GM19023 (cell line): ENCODE data around the gene PTH2.

Experiments used
- ATAC-seq: cut with Tn5 transposase; IDR thresholded peaks from one replicate; pipeline ENCODE4 v1.9.1; 2021; ENCODE audit warnings: mild to moderate bottlenecking, moderate library complexity; ENCODE audit not compliant: unreplicated experiment

The PTH2 gene

DNA sequence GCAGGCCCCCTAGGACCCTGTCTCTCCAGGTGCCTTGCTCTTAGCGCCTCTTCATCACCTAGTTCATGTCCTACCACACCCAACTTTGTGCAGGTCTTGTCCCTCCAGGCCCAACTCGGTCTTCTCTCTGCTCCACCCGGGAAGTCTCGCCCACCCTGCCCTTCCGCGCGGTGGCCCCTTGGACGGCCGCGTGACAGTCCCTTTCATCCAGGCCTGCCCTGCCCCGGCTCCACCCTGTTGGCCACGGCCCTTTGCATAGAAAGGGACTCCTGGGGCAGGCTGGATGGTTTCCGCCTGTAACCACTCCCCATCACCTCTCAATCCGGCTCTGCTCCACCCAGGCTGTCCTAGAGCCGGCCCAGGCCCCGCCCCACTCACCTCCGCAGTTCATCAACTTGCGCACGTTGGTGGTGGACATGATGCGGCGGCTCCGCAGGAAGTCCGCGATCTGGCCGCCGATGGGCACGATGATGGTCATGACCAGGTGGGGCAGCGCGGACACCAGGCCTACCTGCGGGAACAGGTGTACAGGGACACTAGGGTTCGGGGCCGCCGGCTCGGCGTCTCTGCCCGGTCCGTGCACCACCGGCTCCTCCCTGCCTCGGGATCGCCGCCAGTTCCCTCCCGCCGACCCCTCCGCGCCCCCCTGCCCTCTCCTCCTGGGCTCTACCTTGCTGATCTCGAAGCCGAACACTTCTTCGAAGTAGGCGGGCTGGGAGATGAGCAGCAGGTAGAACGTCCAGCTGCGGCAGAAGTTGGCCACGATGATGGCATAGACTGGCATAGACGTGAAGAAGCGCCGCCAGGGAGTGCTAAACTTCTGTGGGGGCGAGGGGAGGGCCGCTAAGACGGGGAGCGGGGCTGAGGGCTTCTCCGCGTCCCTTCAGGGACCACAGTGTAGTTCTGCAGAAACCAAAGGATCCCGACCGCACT lies 9.2 kb upstream of the PTH2 start:
- no peak for ATAC-seq

GRCh38 chr19:49431330-49431749 lies 8.1 kb upstream of the PTH2 start:
- no peak for ATAC-seq

GRCh38 chr19:49430678-49431329 lies 7.6 kb upstream of the PTH2 start:
- ATAC-seq: no peak

- ATAC-seq: no peak
These were observed 7.0 kb upstream of the PTH2 start for GRCh38 chr19:49430172-49430677.

DNA sequence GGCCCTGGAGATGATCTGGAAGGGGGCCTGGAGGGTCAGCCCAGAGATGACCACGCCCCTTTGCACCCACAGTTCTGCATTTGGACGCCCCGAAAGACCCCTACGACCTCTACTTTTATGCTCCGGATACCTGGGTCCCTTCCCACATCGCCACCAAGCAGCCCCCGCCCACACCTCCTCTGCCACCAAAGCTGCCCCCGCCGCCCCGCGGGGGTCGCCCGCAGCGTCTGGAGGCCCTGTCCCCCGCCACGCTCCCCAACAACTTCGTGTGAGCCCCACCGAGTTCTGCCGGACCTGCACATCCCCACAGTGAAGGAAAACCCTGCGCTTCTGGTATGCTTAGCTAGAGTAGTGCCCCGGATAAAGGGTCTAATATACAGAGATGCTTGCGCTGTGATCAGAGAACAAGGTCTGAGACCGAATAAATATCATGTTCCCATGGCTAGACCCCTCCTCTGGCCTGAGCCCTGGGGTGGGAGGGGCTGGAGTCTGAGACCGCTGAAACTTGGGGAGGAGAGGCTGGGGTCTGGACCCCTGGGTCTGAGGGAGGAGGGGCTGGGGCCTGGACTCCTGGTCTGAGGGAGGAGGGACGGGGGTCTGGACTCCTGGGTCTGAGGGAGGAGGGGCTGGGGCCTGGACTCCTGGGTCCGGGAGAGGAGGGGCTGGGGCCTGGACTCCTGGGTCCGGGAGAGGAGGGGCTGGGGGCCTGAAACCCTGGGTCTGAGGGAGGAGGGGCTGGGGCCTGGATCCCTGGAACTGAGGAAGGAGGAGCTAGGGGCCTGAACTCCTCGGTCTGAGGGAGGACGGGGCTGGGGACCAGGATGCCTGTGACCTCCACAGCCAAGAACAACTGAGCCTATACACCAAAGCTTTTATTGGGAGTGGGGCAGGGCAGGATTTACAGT lies 5.6 kb upstream of the PTH2 start:
- no peak for ATAC-seq

DNA sequence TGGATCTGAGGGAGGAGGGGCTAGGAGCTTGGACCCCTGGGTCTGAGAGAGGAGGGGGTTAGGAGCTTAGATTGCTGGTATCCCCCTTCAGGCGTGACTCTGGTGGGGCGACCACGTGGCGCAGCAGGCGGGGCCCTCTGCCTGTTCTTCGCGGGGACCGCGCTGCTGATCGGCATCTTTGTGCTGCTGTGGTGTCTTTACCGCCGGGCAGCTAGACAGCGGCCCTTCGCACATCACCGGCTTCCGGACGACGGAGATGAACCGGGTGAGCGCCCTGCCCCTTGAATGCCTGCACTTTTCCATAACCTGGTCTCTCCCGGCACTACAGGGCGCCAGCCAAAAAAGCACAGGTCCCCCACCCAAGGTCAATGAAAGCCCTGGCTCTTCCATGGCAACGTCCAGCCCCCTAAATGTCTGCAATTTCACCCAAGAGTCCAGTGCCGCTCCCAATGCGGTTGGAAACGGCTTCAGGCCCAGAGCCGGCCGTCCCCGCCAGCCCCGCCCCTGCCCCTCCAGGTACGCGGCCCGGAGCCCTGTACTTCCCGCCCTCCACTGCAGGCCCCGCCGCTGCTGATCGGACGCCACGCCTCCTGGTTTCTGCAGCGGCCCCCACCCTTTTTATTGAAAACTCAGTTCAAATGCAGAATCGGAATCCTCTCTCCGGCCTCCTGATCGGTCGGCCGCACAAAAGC lies 4.8 kb upstream of the PTH2 start:
- no peak for ATAC-seq

DNA sequence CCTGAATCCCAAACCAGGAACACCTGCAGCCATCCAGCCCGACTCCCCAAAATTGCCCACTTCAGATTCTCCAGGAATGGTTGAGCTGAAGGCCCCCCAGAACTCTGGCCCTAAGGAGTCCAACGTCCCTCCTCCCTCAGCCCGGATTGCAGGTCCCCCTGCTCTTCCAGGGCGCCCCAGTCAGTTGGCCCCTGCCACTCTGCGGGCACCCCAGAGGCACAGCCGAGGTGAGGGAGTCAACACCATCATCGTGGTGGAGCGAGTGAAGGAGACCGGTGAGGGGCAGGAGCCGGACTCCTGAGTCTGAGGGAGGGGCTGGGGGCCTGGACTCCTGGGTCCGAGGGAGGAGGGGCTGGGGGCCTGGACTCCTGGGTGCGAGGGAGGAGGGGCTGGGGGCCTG lies 4.1 kb upstream of the PTH2 start:
- no peak for ATAC-seq

DNA sequence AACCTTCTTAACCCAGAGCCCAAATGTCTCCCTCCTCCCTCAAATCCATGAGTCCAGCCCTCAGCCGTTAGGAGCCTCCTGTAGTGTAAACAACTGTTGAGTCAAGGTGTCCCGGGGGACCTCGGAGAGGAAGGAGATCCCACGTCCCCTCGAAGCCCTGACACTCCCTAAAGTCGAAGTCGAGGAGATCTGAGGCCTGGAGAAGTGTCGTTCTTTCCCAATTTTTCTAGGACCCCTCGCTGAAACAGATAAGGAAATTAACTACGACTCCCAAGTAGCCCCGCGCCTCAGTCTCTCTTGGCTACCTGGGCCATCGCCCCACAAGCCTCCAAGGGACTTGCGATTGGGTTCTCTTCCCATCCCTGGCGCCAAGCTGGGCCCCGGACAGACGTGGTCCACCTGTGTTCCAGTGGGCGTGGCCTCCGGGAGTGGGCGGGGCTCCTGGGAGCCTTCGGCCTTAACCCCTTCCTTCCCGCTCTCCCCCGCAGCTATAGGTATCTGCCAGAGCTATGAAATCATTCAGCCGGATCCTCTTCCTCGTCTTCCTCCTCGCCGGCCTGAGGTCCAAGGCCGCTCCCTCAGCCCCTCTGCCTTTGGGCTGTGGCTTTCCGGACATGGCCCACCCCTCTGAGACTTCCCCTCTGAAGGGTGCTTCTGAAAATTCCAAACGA lies 2.8 kb upstream of the PTH2 start:
- ATAC-seq: no peak

DNA sequence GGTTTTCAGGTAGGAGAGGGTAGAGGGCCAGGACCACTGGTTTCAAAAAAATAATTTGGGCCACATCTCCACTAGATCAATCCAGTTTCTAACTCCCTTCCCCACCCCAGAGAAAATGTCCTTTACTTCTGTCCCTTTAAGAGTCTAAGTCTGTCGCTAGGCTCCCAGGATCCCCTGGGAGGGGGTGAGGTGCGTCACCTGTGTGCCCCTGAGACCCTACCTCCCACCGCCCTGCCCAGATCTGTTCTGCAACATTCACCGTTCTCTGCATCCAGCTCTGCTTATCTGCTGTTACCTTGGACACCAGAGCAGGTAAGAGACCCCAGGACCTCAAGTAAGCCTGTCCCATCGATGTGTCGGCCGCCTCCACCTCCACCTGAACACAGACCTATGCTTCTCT lies 1.9 kb upstream of the PTH2 start, which contains the start of gene GFY:
GFY (plus strand) TSS at position 211 of the 400 bp plus-strand sequence. CDS start 1,043 bp downstream, outside the sequence.
- ATAC-seq: no peak

- no peak for ATAC-seq
These were observed 703 bp upstream of the PTH2 start for GRCh38 chr19:49423985-49424303.

DNA sequence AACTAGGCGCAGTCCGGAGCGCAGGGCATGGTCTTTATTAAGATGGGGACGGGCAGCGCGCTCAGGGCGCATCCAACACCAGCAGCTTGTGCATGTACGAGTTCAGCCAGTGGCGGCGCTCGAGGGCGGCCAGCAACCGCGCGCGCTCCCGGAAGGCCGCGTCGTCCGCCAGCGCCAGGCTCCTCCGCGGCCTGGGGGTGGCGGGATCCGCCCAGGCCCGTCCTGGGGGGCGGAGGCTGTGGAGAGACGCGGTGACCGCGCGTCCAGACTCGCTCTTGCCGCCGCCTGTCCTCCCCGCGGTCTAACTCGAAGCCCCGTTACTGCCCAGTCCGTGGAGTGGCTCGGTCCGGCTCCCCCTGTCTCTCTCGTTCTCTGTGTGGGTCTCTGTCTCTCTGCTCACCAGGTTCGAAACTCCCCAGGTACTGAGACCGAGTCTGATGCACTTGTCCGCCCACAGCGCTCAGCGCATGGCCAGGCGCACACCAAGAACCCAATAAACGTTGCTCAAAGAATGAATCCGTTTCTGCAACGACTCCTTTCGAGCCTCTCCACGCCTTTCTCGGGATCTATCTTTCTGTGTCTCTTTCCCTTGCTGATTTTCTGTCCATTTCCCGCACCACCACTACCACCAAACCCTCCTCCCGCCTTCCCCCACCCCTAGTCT lies 702 bp downstream of the PTH2 start:
- no peak for ATAC-seq

DNA sequence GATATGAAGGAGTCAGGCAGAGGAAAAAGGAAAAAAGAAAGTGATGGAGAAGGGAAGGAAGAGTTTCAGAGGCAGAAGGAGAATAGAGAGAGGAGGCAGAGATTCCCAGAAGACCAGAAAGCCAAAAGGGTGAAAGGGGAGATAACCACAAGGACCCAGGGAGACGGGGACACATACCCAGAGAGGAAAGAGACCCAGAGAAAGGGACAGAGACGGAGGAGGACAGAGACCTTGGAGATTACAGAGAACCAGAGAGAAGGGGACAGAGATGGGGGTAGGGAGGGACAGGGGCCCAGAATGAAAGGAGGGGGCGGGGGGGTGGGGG lies 1.4 kb downstream of the PTH2 start:
- no peak for ATAC-seq

DNA sequence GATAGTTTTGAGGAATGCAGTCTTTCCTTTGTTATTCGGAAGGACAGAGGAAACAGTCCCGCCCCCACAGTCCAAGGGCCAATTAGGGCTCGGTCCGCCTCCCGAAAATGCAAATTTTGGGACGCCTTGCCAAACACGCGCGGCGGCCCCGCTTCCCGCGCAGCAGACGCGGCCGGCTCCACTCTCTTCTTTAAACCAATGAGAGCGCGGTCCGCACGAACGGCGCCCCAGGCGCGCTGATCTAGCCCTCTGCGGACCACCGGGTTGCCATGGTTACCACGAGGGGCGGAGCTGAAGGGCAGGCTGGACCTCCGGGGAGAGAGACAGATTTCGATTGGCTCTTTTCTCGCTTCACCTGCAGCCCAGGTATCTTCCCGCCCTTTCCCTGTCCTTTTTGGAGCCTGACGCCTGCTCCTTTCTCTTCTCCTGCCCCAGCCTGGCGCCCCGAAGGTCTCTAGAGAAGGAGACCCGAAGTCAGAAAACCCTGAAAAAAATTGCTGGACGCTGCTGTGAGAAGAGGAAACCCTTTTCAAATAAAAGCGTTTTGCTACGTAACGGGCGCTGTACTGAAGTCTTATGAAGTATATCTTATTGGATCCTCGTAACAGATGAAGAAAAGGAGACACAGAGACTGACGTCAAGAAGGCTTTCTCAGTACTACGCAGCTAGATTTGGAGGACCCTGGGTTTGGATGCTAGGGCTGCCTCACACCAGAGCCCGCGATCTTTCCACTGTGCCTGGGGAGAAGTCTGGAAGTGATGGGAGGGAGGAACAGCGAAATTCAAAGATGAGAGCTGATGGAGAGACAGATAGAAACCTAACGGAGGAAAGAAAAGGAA lies 2.0 kb downstream of the PTH2 start:
- no peak for ATAC-seq

- ATAC-seq: no peak
These were observed 3.0 kb downstream of the PTH2 start for GRCh38 chr19:49420227-49420626.

DNA sequence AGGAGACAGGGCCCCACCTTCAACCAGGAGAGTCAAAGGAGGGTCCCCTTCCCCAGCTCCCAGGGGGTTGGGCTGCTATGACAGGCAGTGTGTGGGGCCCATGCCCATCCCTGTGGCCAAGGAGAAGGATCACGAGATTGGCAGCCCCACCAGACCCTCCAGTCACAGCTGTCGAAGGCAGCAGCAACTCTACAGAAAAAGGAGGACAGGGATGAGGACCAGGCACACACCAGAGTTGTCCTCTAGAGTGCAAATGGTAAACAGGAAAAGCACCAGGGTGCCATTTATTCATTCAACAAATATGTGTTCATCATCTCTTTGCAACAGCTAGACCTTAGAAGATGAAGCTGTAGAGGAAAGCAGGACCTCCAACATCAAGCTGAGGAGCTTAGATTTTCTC lies 4.1 kb downstream of the PTH2 start:
- no peak for ATAC-seq

DNA sequence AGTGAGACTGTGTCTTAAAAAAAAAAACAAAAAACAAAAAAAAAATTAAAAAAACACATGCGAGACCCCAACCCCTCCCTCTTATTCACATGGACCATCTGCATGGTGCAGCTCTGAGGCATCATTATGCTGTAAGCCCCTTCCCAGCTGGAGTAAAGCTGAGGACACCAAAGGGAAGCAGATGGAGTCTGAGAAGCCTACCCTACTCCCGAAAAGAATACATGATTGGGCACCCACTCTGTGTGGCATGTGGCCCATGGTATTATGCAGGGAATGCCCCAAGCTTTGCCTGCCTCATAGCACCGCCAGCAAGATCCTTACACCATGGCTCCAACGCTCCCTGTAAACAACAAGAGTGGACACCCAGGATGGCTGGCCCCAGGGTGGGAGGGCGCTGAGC lies 4.7 kb downstream of the PTH2 start:
- no peak for ATAC-seq

- ATAC-seq: no peak
These were observed 6.2 kb downstream of the PTH2 start for GRCh38 chr19:49417088-49417487.

DNA sequence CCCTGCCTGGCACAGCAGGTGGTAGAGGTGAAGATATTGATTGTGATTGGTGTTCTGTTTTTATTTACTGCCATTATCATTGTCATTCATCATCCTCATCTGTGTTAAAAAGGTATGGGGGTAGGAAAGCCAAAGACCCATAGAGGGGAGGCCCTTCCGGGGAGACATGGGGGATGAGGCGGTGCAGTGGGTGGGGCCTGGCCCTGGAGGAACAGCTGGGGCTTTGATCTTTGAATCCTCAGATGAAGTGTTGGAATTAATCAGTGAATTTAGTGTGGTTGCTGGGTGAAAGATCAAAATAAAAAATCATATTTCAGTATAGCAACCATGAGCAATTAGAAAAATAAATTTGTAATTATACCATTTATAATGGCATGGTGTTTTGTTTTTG lies 7.4 kb downstream of the PTH2 start:
- no peak for ATAC-seq
